PC-3 (cell line): ENCODE data around the gene SLC1A5. TPM values are rescaled to one million over a fixed set of nuclear protein-coding genes. Genes with fewer than 3 reads are reported as not detected.

Source experiments
- ATAC-seq: fragments of 200-7000 bp; cut with Tn5 transposase; 2 replicates; pipeline ENCODE4 v1.9.1; 2020; ENCODE audit warnings: mild to moderate bottlenecking, moderate library complexity
- BruUV-seq: library from RNA; stranded (reverse); fragments of 400-500 nt; replicated peaks from 2 replicates; lab custom pipeline; 2021; lab: Mats Ljungman, UMichigan
- CTCF ChIA-PET: fragments of 300-600 bp; sonication (Branson Sonifier 250); formaldehyde crosslinking; loops from one replicate; lab custom pipeline; 2022; ENCODE audit warnings: antibody characterized with exemption; lab: Charles Lee
- POLR2A ChIA-PET: fragments of 300-600 bp; sonication (Branson Sonifier 250); formaldehyde crosslinking; loops from one replicate; lab custom pipeline; 2022; ENCODE audit warnings: antibody characterized with exemption; ENCODE audit not compliant: unreplicated experiment; lab: Charles Lee
- DNase-seq: peaks from one replicate; pipeline ENCODE4 v3.0.0-alpha.2; 2015
- H2AFZ ChIP-seq: fragments of 300-600 bp; sonication (generic); 2 replicates; pipeline ENCODE4 v1.6.0; 2016; ENCODE audit warnings: antibody characterized with exemption, low read length
- H3F3A ChIP-seq: fragments of 300-600 bp; sonication (generic); one replicate; pipeline ENCODE4 v1.6.0; 2017; ENCODE audit warnings: antibody characterized with exemption, low read length, control low read depth, mild to moderate bottlenecking; ENCODE audit not compliant: unreplicated experiment
- H3K27ac ChIP-seq: fragments of 300-600 bp; sonication (generic); 2 replicates; pipeline ENCODE4 v1.5.1; 2016; ENCODE audit warnings: mild to moderate bottlenecking, low read length
- H3K27me3 ChIP-seq: fragments of 300-600 bp; sonication (generic); 2 replicates; pipeline ENCODE4 v1.6.1; 2016; ENCODE audit warnings: low read length, mixed read lengths
- H3K36me3 ChIP-seq: fragments of 300-600 bp; sonication (generic); 2 replicates; pipeline ENCODE4 v1.6.1; 2016; ENCODE audit warnings: low read depth, mixed run types, low read length, mixed read lengths
- H3K4me1 ChIP-seq: fragments of 300-600 bp; sonication (generic); 2 replicates; pipeline ENCODE4 v1.5.1; 2016; ENCODE audit warnings: low read length; ENCODE audit not compliant: insufficient read depth
- H3K4me2 ChIP-seq: fragments of 300-600 bp; sonication (generic); 2 replicates; pipeline ENCODE4 v1.6.0; 2016; ENCODE audit warnings: low read length
- H3K4me3 ChIP-seq: fragments of 300-600 bp; sonication (generic); 2 replicates; pipeline ENCODE4 v1.5.1; 2016; ENCODE audit warnings: mild to moderate bottlenecking, low read length, mixed read lengths
- H3K79me2 ChIP-seq: fragments of 300-600 bp; sonication (generic); 2 replicates; pipeline ENCODE4 v1.6.1; 2017; ENCODE audit warnings: low read length, mixed read lengths
- H3K9ac ChIP-seq: fragments of 300-600 bp; sonication (generic); 2 replicates; pipeline ENCODE4 v1.6.0; 2016; ENCODE audit warnings: mild to moderate bottlenecking, low read length
- H3K9me2 ChIP-seq: fragments of 300-600 bp; sonication (generic); replicated peaks from 2 replicates; pipeline ENCODE4 v1.6.1; 2016; ENCODE audit warnings: mixed run types, low read length, mixed read lengths
- H3K9me3 ChIP-seq: fragments of 300-600 bp; sonication (generic); 2 replicates; pipeline ENCODE4 v1.6.1; 2016; ENCODE audit warnings: low read length, mixed read lengths
- H4K20me1 ChIP-seq: fragments of 300-600 bp; sonication (generic); 2 replicates; pipeline ENCODE4 v1.6.1; 2016; ENCODE audit warnings: low read length, mixed read lengths
- CTCF ChIP-seq: fragments of 300-600 bp; sonication (generic); conservative IDR thresholded peaks from 2 replicates; pipeline ENCODE4 v1.5.1; 2017; ENCODE audit warnings: antibody characterized with exemption, low read depth, mild to moderate bottlenecking, low read length
- EZH2 ChIP-seq: fragments of 300-600 bp; sonication (generic); IDR thresholded peaks from one replicate; pipeline ENCODE4 v1.6.1; 2017; ENCODE audit warnings: antibody characterized with exemption, mild to moderate bottlenecking, low read length; ENCODE audit not compliant: unreplicated experiment
- EZH2phosphoT487 ChIP-seq: fragments of 300-600 bp; sonication (generic); IDR thresholded peaks from 2 replicates; pipeline ENCODE4 v1.6.1; 2018; ENCODE audit warnings: mild to moderate bottlenecking, antibody characterized with exemption, low read length, borderline replicate concordance
- intact Hi-C: fragments of 100-400 bp; cut with micrococcal nuclease; formaldehyde crosslinking; loops from 2 replicates; pipeline ENCODE4 v1.9.0; 2023
- total RNA-seq: library from RNA; depleted of rRNA; stranded (reverse); fragments of >200 nt; gene quantifications from 2 replicates; pipeline ENCODE4 v1.2.3, GENCODE V29; 2014

The SLC1A5 gene
- total RNA-seq, 1 experiment from 2014 or later, result 97.4 TPM

GRCh38 chr19:46802152-46802551 lies 13.8 kb upstream of the SLC1A5 start:
- no peaks in the 10 kb centered on the region for H4K20me1 ChIP-seq
- no peak overlapping the region for H3K4me2 ChIP-seq
- no peak overlapping the region for H3K9ac ChIP-seq
- H3K9me2 ChIP-seq, result no peaks in the 10 kb centered on the region
- H3K4me3 ChIP-seq, result no peak overlapping the region
- BruUV-seq, result no TSS peak
- TF ChIP-seq EZH2, result no peak
- no peak for TF ChIP-seq CTCF
- TF ChIP-seq EZH2phosphoT487, result no peak
- H3K27ac ChIP-seq, result no peak overlapping the region
- intact Hi-C loops, result no loop called here
- H3K36me3 ChIP-seq, result no peaks in the 10 kb centered on the region
- ATAC-seq (no peak), DNase-seq (no peak)
- ChIA-PET CTCF (no interaction called here), POLR2A (no interaction called here)
- no peaks in the 10 kb centered on the region for H3K9me3 ChIP-seq
- no peaks in the 10 kb centered on the region for H3F3A ChIP-seq
- no peak overlapping the region for H2AFZ ChIP-seq
- no peaks in the 10 kb centered on the region for H3K4me1 ChIP-seq
- no peaks in the 10 kb centered on the region for H3K27me3 ChIP-seq
- H3K79me2 ChIP-seq, result no peaks in the 10 kb centered on the region

GRCh38 chr19:46798713-46799112 lies 10.3 kb upstream of the SLC1A5 start:
- Histone ChIP-seq H2AFZ (no peak overlapping the region), H3K9me3 (no peaks in the 10 kb centered on the region), H3K4me2 (no peak overlapping the region), H3K27me3 (no peaks in the 10 kb centered on the region), H3K4me1 (peaks cover under 1% of the 10 kb centered on the region; the same call in 1 of the 2 replicates), H3K36me3 (no peaks in the 10 kb centered on the region), H3F3A (no peaks in the 10 kb centered on the region), H3K4me3 (no peak overlapping the region), H3K79me2 (no peaks in the 10 kb centered on the region), H3K9me2 (no peaks in the 10 kb centered on the region), H3K27ac (no peak overlapping the region), H4K20me1 (no peaks in the 10 kb centered on the region), H3K9ac (no peak overlapping the region)
- CTCF ChIA-PET, result no interaction called here
- no peak for TF ChIP-seq CTCF
- no peak for TF ChIP-seq EZH2phosphoT487
- TF ChIP-seq EZH2, result no peak
- intact Hi-C loops, result no loop called here
- no TSS peak for BruUV-seq
- POLR2A ChIA-PET, result no interaction called here
- DNase-seq (no peak), ATAC-seq (no peak)

- POLR2A ChIA-PET, result no interaction called here
- Histone ChIP-seq H4K20me1 (no peaks in the 10 kb centered on the region), H3K9me3 (no peaks in the 10 kb centered on the region), H3K4me2 (no peak overlapping the region), H3K9ac (no peak overlapping the region), H3K4me1 (peaks cover 6% of the 10 kb centered on the region), H3K79me2 (no peaks in the 10 kb centered on the region), H3K27me3 (no peaks in the 10 kb centered on the region), H3K4me3 (no peak overlapping the region), H3K9me2 (no peaks in the 10 kb centered on the region), H3K27ac (no peak overlapping the region), H3K36me3 (no peaks in the 10 kb centered on the region), H2AFZ (no peak overlapping the region), H3F3A (no peaks in the 10 kb centered on the region)
- CTCF ChIA-PET, result no interaction called here
- no peak for ATAC-seq
- TF ChIP-seq CTCF (no peak), EZH2phosphoT487 (no peak), EZH2 (no peak)
- no TSS peak for BruUV-seq
- no peak for DNase-seq
- intact Hi-C loops, result no loop called here
Observed at GRCh38 chr19:46797881-46798280, 9.5 kb upstream of the SLC1A5 start.
